HG02678 (cell line): ENCODE results near the gene UNC119.
"Not testable (repeated sequence)": the region's sequence is repeated elsewhere in the genome, so short reads cannot be mapped to it uniquely, and the experiment has no call there.

Experiments used
- ATAC-seq: cut with Tn5 transposase; IDR thresholded peaks from one replicate; pipeline ENCODE4 v1.9.1; 2021; ENCODE audit warnings: mild to moderate bottlenecking, moderate library complexity; ENCODE audit not compliant: unreplicated experiment

UNC119 gene

DNA sequence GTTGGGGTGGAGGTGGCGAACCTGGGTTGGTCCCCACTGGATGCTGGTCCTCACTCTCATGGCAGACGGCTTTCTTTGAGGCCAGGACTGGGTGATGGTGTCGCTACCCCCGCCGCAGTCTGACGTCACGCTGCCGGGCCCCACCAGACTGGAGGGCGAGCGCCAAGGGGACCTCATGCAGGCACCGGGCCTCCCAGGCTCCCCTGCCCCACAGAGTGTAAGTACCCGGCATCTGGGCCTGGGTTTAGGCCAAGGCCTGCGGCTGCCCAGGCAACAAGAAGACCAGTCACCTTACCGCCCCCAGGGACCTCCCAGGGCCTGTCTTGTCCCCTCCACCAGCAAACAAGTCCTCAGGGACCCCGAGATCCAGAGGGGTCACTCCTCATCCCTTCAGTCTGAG, 28.5 kb downstream of the UNC119 start:
- no peak for ATAC-seq

DNA sequence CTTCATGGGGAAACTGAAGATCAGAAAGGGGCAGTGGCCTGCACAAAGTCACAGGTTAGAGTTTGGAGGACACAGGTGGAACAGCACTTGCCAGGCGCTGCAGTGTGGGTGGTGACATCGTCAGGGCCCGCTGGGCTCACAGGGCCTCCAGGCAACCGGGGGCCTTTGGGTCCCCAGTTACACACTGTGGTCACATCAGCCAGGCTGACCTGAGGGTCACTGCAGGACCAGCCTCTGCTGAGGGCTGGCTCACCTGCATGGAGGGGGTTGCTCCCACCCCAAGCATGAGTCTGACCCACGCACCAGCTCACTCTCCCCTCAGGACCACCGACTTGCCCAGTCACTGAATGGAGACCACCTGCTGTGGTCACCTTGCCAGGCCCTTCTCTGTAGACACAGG, 29.2 kb downstream of the UNC119 start:
- no peak for ATAC-seq

GRCh38 chr17:28522281-28522680, 30.1 kb downstream of the UNC119 start:
- not testable (repeated sequence) for ATAC-seq

GRCh38 chr17:28521311-28522085, 30.9 kb downstream of the UNC119 start:
- ATAC-seq: no peak

- no peak for ATAC-seq
Measured at GRCh38 chr17:28520687-28521086, 31.7 kb downstream of the UNC119 start.

DNA sequence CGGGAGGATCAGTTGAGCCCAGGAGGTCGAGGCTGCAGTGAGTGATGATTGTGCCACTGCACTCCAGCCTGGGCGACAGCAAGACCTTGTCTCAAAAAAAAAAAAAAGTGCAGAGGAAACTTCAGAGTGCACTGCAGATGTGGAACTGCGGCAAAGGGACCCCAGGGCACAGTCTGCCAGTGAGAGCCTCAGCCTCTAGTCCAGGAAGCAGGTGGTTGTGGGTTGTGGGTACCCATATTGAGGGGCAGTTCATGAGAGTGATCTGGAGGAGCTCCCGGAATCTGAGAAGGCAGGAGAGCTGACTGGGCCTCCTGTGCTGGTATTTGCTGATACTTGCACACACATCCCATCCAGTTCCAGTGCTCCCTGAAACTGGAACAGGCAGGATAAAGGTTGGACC, 33.2 kb downstream of the UNC119 start:
- ATAC-seq: no peak

GRCh38 chr17:28518578-28518977, 33.8 kb downstream of the UNC119 start:
- no peak for ATAC-seq

- no peak for ATAC-seq
Measured at GRCh38 chr17:28518132-28518531, 34.3 kb downstream of the UNC119 start.

DNA sequence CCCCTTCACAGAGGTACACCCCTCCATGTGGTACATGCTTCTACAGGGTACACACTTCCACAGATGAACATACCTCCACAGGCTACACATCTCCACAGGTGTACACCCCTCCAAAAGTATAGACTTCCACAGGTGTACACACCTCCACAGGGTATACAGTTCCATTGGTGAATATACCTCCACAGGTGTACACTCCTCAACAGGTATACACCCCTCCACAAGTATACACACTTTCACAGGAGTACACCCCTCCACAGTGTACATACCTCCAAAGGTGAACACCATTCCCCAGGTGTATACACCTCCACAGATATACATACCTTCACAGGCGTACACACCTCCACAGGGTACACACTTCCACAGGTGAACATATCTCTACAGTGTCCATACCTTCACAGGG, 36.9 kb downstream of the UNC119 start:
- no peak for ATAC-seq

GRCh38 chr17:28514561-28515002, 37.8 kb downstream of the UNC119 start:
- ATAC-seq: no peak

DNA sequence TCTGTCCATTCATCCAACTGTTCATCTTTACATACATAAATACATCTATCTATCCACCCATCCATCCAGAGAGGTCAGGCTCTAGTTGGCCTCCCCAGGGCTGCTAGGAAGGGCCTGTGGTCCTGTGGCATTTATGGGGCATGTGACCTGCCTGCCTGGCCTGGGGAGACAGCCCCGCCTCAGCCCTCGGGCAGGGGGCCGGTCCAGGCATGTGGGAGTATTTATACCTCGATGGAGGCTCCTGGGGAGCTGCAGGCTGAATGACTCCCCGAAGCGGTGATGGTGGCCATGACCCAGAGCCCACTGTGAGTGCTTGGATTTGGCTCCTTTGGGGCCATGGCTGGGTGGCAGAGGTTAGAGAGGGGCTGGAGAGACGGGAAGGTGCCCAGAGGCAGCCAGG, 38.9 kb downstream of the UNC119 start:
- no peak for ATAC-seq

- ATAC-seq: no peak
Measured at GRCh38 chr17:28511858-28512461, 40.5 kb downstream of the UNC119 start.

- no peak for ATAC-seq
Measured at GRCh38 chr17:28509789-28510188, 42.6 kb downstream of the UNC119 start.

- no peak for ATAC-seq
Measured at GRCh38 chr17:28508211-28508724, 44.2 kb downstream of the UNC119 start.

DNA sequence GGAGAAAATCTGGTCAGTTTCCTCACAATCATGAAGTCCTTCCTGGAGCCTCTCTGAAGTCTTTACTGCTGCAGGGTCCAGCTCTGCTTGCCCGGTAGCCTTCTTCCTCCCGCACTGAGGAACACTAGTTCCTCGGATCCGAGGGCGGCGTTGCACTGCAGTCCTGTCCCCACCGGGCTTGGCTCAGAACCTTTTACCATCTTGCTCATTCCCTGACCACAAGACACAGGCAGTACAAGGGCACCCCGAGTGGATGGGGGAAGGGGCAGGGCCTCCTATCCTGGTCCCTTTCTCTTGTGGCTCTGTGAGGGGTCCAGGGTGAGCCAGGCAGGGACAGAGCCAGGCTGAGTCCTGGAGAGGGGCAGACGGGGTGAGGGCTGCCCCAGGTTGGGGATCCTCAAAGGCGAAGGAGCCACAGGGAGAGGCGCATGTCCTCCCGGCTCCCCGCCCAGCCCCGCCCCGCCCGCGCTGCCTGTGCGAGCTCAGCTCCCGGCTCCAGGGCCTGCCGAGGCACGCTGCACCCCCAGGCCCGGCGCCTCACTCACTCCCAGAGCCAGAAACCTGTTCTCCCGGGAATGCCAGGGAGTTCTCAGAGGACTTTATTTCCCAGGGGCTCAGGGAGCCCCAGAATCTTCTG, 44.7 kb downstream of the UNC119 start:
- ATAC-seq: no peak

DNA sequence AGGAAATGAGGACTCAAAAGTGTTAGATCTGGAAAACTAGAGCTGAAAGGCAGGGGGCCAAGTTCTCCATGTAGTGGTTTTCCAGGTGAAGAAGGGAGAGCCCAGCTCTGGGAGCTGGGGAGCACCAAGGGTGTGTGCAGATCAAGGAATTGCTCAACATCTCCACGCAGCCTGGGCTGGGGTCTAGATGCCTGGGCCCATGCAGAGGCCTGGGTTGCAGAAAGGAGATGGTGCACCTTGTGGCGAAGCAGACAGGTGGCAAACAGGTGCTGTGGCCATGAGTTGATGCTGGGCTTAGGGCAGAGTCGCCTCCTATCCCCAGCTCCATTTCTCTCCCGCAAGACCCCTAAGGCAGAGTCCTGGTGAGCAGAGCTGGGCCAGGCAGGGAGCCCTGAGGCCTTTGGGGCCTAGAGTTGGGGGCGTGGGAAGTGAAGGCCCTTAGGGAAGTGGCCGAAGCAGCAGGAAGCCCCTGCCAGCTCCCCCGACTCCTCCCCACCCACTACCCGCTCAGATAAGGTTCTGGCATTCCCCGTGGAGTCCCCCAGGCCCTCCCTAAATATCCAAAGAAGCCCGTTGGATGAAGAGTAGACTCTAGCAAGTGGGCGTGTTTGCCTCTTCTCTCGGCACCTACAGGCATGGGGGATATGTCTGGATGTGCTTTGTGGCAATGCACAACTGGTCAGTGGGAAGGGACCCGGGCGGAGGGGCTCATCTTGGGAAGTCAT, 45.5 kb downstream of the UNC119 start:
- ATAC-seq: no peak

- no peak for ATAC-seq
Measured at GRCh38 chr17:28505986-28506665, 46.3 kb downstream of the UNC119 start, which contains the start of gene FOXN1. FOXN1 (plus strand) TSS chr17:28506348; CDS start chr17:28523970, 17,622 bp downstream.

DNA sequence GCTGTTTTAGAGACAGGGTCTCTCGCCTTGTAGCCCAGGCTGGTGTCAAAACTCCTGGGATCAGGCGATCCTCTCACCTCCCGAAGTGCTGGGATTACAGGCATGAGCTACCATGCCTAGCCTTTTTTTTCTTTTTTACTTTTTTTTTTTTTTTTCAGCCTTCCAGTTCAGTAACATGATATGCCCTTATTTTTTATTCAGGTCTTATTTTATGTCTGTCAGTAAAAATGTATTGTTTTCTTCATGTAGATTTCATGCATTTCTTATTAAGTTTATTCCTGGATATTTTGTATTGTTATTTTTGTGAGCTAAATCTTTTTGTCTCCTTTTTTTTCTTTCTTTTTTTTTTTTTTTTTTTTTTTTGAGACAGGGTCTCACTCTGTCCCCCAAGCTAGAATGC, 49.0 kb downstream of the UNC119 start:
- ATAC-seq: no peak

GRCh38 chr17:28501421-28502284, 50.8 kb downstream of the UNC119 start:
- ATAC-seq: no peak
